HG02571 (cell line): ENCODE data around the gene RLN3.
A peak's percentile ranks its signal among the peaks of the same experiment; 100 is the strongest.

Source experiments
- ATAC-seq: cut with Tn5 transposase; IDR thresholded peaks from one replicate; pipeline ENCODE4 v1.9.1; 2021; ENCODE audit warnings: mild to moderate bottlenecking, moderate library complexity; ENCODE audit not compliant: unreplicated experiment

Gene RLN3

DNA sequence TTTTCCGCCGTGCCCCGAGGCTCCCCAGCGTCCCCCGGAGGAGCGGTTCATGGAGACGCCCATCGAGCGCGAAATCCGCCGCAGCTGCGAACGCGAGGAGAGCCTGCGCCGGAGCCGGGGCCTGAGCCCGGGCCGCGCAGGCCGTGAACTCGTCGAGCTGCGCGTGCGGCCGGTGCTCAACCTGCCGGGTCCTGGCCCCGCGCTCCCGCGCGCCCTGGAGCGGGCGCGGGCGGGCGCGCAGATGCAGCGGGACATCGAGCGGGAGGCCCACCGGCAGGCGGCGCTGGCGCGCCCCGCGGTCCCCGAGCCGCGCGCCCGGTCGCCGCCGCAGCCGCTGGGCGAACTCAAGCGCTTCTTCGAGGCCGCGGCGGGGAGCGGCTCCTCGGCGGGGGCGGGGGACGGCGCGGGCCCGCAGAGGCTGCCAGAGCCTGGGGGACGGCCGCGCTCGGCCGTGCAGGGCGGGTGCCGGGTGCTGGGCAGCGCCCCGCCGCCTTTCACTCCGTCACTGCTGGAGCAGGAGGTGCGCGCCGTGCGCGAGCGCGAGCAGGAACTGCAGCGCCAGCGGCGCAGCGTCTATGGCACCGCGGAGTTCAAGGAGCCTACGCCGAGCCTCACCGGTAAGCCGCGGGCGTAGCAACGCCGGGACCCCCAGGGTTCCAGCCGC, 45.4 kb downstream of the RLN3 start:
- ATAC-seq: peak; percentile 49

DNA sequence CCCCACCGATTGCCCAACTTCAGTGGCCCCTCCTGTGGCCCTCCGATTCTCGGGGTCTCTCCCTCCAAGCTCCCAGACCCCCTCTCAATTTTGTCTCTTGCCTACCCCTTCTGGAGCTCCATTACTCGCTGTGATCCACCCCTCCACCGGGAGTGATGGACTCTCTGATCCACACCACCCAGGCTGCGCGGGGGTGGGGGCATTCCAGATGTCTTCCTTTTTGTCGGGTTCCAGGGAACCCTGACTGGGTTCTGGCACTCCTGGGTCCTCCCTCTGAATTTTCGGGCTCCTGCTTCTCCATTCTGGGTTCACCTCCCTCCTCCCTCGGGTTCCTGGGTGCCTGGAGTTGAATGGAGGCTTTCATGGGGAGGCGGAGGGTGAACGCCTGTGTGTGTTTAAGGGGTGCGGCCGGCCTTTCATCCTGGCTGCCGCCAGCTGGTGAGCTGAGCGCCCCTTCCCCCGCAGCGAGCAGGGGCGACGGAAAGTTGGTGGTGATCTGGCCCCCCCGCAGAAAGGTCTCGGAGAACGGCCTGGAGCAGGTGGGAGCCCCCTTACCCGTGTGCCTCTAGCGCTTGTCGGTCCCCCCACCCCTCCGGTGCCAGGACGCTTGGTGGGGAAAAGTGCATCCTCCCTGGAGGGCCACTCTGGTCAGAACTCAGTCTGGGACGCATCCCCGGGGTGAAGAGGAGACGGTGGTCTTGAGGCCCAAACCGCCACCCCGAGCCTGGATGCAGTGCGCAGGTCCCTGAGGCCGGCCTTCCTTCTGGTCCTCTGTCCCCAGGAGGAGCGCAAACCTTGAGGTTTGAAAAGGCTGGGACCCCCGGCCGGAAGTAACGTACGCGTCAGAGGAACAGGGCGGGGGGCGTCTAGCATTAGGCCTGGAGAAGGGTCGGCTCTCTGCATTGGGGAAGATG, 46.2 kb downstream of the RLN3 start:
- no peak for ATAC-seq

- ATAC-seq: no peak
Observed at GRCh38 chr19:14078411-14078810, 50.5 kb downstream of the RLN3 start.
